HCEC 1CT (cell line): ENCODE data around the gene LYRM7.
A peak's percentile ranks its signal among the peaks of the same experiment; 100 is the strongest.
"Not testable (repeated sequence)": the region's sequence is repeated elsewhere in the genome, so short reads cannot be mapped to it uniquely, and the experiment has no call there.

Source experiments
- DNase-seq: peaks from one replicate; pipeline ENCODE4 v3.0.0-alpha.2; 2017

Gene LYRM7

DNA sequence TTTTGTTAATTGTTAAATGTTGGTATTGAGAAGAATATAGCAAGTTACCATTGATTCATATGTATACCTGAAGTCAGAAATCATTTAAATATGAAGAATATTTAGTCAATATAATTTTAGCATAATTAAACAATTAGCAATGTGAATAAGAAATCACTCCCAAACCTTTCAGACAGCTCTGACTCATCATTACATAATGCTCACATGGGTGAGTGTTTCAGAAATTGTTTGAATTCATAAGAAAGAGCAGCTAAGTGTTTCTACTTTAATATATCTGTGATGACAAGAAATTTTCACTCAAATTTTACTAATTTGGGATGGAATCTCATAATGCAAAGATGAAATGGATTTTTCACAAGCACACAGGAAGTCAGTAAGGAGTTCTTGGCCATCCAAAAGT lies 51.1 kb downstream of the LYRM7 start:
- DNase-seq, result peak; percentile 54

DNA sequence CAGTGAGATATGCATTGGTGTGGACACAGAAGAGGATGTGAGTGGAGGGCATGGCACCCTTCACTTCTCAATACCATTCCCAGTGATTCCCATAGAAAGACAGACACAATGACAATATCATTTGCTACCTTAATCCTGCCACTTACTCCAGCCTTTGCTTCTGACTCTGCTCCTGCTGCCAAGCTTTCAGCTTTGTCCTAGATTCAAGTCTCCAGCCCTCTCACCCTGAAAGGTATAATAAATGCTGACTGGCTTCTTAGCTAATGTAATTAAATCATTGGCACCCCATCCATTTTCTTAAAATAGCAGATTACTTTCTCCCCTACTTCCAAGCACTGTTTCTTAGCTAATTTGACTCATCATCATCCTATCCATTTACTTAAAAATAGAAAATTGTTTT lies 52.0 kb downstream of the LYRM7 start:
- no peak for DNase-seq

DNA sequence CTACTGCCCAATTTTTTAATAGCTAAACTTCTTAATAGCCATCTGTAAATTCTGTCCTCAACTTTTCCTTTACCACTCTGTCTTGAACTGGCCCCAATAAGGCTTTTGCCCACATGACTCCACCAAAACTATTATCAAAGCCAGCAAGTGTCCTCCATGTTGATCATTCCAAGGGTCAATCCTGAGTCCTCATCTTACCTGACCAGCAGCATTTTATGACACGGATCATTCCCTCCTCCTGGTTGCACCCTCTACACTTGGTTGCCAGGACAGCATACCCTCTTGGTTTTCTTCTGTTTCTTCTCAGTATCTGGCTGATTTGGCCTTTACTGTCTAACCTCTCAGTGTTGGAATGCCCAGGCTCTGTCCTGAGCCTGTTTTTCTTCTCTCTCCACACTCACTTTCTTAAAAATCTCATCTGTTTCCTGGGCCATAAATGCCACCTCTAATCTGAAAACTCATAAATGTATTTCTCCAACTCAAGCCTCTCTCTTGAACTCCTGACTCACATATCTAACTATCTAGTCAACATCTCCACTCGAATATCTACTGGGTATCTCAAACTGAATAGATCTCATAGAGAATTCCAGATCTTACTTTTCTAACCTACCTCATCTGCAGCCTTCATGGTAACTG lies 53.1 kb downstream of the LYRM7 start:
- DNase-seq, result no peak

DNA sequence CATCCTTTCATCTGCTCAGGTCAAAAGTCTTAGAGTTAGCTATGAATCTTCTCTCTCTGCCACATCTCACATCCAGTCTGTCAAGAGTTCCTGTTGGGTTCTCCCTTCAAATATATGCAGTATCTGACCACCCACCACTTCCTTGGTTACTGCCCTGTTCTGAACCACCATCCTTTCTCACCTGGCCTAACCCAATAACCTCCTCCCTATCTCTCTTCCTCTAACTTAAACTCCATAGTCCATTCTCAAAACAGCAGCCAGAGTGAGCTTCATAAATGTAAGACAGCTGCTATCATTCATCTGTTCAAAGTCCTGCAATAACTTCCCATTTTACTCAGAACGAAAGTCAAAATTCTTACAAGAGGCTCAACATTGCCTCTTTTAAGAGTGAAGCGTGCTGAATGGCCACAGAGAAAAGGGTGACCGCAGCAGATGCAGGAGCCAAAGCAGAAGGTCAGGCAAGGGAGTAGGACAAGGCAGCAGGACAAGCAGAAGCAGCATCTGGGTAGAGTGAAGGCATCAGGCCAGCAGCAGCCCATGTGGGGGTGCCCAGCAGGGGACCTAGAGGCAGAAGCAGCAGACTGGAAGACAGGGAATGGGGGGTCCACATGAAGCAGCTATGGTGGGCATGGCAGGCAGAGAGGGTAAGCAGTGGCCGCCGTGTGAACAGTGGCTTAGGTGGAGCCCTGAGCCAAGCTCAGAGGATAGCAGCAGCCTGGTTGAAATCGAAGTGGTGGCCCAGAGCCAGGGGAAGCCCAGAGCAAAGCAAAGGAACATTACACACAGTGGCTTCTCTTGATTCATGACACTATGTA lies 53.9 kb downstream of the LYRM7 start:
- DNase-seq, result no peak

DNA sequence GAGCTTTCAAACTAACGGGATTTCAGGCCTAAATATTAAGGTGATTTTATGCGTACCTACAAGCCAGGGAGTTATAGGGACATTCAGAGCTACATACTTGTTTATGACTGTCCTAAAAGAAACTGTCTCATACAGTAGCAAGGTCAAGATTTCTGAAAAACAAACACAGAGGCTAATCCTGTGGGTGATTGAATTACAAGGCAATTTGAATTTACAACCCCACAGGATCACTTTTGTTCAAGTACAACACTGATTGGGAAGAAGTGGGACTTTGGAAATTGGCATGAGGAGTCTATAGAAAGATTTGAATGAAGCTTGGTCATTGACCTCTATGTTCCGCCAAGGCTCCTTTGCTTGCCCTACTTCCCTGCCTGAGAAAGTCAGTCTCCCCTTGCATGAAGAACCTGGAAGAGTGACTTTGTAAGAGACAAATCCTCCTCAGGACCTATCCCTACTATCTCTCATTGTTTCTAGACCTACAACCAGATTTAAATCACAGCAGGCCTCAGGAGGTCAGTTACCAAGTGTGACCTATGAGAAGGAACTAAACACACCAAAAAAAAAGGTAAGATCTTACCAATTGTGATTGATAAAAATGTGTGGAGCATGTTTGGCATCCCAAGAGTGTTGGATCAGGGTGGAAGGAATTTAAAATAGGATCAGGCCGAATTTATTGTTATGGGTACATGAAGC lies 54.7 kb downstream of the LYRM7 start:
- no peak for DNase-seq

DNA sequence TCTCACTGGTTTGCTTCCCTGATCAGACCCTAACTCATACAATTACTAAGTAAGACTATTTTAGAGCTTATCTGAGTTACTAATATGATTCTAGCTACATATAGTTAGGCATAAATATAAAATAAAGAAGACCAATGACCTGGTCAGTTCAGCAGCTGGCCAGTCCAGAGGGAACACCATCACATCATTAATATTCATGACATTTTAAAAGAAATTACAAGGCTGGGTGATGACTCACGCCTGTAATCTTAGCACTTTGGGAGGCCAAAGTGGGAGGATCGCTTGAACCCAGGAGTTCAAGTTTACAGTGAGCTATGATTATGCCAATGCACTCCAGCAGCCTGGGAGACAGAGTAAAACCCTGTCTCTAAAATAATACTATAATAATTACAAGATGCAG lies 56.2 kb downstream of the LYRM7 start:
- no peak for DNase-seq

DNA sequence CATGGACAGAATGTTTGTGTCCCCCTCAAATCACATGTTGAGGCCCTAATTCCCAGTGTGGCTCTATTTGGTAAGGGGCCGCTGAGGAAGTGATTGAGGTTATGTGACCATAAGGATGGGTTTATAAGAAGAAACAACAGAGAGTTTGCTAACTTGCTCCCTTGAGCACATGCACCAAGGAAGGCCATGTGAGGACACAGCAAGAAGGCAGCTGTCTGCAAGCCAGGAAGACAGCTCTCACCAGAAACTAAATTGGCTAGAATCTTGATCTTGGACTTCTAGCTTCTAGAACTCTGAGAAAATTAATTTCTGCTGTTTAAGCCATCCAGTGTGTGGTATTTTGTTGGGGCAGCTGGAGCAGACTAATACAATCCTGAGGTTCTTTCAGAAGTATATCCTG lies 57.9 kb downstream of the LYRM7 start:
- no peak for DNase-seq

DNA sequence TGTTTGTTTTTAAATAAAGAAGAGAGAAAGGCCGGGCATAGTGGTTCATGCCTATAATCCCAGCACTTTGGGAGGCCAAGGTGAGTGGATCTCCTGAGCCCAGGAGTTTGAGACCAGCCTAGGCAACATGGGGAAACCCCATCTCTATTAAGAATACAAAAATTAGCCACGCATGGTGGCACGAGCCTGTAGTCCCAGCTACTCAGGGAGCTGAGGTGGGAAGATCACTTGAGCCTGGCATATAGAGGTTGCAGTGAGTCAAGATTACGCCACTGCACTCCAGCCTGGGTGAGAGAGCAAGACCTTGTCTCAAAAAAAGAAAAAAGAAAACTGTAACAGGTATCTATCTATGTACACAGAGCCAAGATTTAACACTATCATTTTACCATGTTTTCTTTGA lies 58.9 kb downstream of the LYRM7 start:
- no peak for DNase-seq

DNA sequence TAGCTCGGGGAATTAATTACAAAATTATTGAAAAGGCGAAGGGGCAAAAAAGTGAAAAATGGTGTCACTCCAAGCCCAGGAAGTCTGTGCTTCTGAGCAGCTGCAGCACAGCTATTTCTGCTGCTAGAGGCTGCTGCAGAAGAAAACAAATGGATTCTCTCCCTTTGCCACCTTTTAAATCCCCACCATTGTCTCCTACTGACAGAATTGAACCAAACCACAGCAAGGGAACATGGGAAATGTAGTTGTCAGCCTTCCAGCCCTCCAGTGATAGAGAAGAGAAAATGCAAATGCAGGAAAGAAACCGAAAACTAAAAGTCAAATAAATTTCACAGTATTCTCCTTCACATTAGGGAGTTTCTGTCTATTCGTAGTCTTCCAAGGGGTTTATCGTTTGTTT lies 59.7 kb downstream of the LYRM7 start:
- no peak for DNase-seq

DNA sequence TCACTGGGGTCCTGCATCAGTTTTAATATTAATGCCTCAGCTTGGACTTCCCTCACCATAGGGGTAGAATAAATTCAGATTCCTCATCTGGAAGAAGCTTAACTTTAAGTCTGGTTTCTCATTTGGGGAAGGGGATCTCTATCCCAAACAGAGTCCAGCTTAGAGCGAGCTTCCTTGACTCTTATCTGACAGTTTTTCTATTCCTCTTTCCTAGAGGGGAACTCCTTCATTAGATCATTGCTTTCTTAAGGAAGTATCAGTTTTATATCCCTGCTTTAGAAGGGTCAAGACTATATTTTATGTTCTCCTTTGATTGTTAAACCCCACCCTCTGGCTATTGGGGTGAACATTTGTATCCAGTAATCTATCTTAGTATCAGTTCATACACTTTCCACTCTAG lies 68.9 kb downstream of the LYRM7 start:
- DNase-seq, result no peak

DNA sequence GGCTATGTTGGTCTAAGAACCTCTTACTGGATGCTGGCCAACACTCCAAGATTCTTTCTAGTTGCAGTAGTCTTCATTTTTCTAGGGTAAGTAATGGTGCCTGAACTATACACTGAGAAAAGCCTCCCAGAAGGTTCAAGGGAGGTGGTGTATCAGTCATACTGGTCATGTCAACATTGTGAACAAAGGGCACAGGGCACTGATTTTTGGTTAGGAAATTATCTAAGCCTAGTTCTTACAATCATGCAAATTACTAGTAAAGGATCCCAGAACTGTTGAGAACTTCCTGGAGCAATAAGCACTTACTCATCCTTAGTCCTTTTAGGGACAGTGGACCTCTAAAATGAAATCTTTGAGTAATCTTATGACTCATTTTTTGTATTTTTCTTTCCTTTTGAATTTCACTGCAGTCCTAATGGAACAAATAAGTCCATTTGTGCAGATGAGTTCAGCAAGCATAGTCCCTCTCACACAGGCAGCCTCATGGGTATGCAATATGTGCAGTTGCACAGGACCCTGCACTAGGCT lies 72.0 kb downstream of the LYRM7 start:
- peak; percentile 99 for DNase-seq

DNA sequence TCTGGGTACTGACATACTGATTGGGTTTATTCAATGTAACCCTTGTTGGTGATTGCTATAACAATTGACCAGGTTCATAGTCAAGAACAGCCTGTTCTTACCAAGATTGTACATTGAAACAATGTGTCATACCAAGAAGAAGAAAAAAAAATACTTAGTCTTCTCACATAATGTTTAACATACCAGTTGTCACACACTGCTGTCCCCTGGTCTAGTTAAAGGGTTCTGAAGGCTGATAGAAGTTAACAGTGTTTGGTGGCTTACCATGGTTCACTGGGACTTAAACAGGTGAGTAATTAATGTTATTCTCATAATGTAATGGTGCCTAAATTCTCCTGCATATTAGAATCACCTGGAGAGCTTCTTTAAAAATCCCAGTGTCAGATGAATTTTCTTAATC lies 74.6 kb downstream of the LYRM7 start:
- DNase-seq, result no peak

DNA sequence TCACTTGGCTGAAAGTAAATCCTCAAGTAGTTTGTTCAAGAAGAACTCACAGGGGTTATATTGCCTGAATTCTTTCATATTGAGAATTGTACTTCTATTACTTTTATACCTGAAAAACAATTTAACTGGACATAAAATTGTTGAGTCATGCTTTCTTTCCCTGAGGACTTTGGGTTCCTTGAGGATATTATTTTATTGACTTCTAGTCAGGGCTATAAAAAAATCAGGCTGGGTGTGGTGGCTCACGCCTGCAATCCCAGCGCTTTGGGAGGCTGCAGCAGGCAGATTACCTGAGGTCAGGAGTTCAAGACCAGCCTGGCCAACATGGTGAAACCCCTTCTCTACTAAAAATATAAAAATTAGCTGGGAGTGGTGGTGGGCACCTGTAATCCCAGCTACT lies 75.2 kb downstream of the LYRM7 start:
- no peak for DNase-seq

DNA sequence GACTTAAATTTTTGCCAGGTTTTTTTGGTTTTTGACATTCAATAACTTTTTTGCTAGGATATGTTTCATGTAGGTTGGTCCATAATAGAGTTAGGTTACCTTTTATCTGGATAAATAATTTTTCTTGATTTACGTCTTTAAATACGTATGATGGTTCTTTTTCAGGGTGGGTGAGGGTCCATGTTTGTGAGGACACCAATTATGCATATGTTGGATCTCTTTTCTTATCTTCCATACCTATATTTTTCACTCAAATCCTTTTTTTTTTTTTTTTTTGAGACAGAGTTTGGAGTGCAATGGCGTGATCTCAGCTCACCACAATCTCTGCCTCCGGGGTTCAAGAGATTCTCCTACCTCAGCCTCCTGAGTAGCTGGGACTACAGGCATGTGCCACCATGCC lies 75.8 kb downstream of the LYRM7 start:
- no peak for DNase-seq

DNA sequence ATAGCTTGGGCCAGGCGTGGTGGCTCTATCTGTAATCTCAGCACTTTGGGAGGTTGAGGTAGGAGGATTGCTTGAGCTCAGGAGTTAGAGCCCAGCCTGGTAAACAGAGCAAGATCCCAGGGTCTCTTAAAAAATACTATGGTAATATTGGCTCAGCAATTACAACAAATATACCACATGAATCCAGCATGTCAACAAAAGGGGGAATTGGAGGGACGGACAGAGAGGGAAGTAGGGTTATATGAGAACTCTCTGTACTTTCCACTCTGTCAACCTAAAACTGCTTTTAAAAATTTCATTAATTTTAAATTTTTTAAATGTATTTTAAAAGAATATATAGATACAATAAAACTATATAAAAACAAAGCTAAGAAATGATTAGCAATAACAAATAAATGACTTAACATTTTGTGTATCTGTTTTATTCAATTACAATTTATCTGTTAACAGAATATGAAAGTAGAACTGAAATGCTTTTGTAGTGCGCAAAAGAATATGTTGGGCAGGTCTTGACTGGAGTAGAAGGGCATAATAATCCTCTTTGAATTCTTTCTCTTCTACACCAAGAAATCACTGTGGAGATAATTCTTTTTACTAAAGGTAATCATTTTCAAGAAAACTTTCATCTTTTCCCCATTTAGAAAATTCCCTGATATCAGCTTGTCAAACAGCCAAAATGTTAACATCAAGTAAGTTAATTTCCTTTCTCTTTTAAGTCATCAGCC lies 80.2 kb downstream of the LYRM7 start:
- DNase-seq, result no peak

DNA sequence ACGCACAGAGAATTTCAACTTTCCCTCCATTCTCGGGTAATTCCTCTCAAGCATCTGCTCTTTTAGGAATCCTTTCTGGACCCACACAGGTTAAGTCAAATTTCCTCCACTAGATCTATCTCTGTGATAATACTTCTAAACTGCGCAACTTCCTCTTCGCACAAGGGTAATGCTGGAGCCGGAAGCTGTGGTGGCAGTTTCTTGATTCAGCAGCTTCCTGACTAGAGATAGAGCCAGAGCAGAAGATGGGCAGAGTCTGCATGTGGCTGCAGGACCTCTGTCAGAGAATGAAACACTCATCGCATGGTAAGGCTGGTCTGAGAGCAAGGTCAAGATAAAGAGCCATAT lies 82.1 kb downstream of the LYRM7 start:
- no peak for DNase-seq

DNA sequence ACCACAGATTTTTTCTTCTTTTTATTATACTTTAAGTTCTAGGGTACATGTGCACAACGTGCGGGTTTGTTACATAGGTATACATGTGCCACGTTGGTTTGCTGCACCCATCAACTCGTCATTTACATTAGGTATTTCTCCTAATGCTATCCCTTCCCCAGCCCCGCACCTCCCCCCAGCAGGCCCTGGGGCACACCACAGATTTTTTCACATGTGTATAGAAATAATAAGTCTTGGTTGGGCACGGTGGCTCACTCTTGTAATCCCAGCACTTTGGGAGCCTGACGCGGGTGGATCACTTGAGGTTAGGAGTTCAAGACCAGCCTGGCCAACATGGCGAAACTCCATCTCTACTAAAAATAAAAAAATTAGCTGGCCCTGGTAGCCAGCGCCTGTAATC lies 83.3 kb downstream of the LYRM7 start:
- not testable (repeated sequence) for DNase-seq

DNA sequence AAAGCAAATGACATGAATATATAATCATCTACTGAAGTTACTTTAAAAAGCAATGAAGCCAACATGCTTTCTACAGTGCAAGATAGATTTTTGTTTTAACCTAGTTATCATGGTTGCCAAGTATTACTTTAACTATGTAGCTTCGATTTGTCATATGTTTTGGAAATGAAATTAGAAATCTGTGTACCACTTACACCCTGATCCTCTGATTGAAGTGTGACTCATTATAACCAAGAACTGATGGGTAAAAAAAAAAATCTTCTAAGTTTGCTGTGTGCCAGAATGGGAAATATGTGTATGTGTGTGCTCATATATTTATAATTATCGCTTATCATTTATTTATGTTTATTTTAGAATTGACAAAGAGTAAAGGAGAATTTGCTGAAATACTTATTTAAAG lies 84.0 kb downstream of the LYRM7 start:
- peak; percentile 56 for DNase-seq
